ENCODE data around the gene STXBP2.

Gene STXBP2

DNA sequence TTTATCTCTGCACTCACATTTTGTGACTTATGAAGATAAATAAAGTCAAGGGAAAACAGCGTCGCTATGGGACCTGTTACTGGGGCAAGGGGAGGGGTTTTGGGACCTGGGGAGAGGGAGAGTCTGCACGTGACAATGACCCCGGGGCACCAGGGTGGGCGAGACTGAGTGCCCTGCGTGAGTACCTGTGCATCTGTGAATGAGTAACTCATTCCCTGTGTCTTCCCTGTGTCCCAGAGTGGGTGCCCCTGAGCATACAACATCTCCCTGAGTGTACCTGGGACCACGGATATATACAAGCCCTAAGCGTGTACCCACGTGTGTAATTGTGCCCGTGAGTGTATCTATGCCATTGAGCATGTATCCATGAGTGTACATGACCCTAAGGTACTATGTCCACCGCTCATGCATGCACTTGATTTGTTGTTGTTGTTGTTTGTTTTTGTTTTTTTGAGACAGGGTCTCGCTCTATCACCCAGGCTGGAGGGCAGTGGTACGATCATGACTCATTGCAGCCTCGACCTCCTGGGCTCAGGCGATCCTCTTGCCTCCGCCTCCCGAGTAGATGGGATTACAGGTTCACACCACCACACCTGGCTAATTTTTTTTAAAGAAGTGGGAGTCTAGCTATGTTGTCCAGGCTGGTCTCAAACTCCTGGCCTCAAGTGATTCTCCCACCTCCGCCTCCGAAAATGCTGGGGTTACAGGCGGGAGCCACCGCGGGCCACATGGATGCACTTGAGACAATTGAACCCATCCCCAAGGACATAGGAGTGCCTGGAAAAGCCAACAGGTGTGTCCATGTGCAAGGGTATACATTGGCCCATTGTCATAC is 43.1 kb downstream of the STXBP2 start:
- no peak for DNase-seq (ENCODE audit: low read depth)

DNA sequence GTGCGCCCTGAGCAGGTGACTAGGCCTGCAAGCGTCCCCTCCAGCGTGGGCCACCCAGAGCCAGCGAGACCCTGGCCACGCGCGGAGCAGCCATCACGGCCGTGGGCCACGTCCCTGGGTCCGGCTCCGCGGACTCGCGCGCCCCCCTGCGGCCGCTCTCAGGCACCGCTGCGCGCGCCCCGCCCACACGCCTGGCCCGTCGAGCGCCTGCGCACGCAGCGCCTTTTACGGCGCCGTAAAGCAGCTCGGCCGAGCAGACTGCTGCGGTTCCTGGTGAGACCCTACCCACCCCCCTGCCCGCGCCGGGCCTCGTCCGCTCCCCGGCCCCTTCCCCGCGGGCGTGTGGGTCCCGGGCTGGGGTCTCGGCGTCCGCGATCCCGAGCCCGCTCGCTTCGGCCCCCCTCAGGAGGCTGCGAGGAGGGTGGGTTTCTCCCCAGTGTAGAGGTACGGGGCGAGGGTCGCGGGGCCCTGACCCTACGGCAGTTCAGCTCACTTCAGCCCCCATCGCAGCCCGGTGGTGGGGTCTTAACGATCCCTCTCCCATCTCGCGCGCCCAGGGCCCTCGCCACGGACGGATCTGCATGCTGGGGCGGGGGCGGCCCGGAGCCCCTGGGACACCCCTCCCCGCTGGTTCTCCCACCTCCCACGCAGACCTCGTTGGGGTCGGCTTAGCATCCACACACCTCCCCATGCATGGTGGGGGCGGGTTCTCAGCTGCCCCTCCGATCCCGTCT is 43.9 kb downstream of the STXBP2 start, which contains the start of gene TRAPPC5:
Gene TRAPPC5 (plus strand): TSS at position 228 of the 734 bp plus-strand sequence. CDS start 1,421 bp downstream, outside the sequence.
- peak; percentile 80 for DNase-seq (ENCODE audit: low read depth)

DNA sequence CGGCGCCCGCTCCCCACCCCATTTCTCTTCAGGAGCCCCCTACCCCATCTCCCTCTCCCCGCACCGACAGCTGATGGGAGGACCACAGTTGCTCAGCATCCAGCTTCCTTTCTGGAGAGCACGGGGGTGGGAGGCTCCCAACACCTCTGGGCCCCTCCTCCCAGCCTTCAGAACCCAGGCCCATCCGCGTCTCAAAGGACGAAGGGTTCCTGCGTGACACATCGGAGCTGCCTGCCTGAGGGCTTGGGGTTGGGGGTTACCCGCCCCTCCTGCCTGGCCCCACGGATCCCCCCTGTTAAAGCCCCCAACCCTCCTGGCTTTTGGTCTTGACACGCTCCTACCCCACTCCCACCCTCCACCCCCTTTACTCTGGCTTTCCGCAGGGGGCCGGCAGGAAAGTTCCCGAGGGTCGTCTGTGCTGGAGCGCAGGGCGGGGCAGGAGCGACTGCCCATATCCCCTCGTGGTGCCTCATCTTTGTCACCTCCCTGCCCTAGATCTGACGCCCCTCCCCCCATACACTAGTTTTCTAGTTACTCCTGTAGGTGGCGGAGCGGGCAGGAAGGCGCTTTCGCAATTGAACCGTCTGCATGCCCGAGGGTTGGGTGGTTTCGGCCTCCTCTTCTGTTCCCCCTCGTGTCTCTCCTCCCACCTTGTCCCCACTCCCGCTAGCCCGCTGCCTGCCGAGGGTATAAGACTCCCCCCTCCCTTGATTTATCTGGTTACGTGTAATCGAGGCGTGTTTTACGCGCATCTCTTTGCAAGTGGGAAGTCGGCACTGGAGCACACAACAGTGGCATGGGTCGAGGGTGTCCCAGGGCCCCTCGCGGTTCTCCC is 44.6 kb downstream of the STXBP2 start:
- DNase-seq (ENCODE audit: low read depth) = peak; percentile 81

DNA sequence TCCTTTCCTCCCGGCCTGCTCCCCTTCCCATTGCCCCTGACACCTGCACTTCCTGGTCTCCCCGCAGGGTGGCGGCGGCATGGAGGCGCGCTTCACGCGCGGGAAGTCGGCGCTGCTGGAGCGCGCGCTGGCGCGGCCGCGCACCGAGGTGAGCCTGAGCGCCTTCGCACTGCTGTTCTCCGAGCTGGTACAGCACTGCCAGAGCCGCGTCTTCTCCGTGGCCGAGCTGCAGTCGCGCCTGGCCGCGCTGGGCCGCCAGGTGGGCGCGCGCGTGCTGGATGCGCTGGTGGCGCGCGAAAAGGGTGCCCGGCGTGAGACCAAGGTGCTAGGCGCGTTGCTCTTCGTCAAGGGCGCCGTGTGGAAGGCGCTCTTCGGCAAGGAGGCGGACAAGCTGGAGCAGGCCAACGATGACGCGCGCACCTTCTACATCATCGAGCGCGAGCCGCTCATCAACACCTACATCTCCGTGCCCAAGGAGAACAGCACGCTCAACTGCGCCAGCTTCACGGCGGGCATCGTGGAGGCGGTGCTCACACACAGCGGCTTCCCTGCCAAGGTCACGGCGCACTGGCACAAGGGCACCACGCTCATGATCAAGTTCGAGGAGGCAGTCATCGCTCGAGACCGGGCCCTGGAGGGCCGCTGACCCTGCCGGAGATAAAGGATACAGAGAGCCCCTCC is 45.4 kb downstream of the STXBP2 start:
- no peak for DNase-seq (ENCODE audit: low read depth)

DNA sequence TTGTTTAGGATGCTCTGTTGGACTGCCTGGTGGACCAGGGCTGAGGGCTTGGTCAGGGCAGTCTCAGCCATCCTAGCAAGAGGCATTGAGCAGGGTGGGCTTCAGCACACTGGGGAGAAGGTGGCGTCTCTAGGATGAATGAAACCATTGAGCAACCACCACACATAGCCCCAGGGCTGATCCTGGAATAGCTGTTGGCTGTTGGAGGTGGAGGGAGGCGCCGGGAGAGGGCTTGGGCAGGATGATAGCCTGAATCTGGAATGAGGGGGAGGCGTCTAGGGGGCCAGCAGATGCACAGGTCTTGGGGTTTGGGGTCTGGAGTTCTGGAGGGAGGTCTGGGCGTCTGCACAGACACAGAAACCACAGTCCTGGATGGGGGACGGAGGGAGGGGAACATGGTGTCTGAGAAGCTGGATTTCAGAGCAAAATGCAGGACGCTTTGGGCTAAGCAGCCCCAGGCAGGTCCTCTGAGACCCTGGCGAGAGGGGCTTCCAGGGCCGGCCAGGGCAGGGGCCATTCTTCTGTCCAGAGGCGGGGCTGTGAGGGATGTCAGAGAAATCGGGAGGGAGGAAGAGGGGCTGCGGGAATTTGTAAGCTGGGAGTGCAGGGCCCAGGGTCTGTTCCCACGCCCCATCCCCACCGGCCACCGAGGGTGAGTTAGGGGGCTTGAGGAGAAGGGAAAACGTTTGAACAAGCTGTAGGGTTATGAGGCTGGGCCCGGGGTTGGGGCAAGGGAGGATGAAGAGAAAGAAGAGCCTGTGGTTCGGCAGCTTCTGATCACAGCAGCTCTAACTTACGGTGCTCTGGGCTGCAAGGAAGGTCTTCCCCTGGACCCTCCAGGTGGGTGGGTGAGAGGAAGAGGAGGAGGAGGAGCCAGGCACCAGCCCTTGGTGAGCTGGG is 48.9 kb downstream of the STXBP2 start:
- DNase-seq (ENCODE audit: low read depth) = peak; percentile 14

DNA sequence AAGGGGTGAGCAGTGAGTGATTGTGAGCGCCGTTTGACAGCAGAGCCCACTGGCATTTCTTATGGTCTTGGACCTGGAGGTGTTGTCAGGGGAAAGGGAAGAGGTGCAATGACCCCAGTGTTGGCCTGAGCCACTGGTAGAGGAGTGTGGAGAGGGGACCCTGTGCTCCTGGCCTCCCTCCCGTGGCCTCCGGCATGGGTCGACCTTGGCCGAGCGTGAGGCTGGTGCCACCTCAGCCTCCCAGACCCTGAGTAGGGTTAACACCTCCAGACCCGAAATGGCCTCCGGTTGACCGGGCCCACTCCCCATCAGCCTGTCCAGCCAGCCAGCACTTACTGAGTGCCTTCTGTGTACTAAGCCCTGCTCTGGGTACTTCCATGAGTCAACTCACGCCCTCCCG is 50.3 kb downstream of the STXBP2 start:
- DNase-seq (ENCODE audit: low read depth) = no peak

DNA sequence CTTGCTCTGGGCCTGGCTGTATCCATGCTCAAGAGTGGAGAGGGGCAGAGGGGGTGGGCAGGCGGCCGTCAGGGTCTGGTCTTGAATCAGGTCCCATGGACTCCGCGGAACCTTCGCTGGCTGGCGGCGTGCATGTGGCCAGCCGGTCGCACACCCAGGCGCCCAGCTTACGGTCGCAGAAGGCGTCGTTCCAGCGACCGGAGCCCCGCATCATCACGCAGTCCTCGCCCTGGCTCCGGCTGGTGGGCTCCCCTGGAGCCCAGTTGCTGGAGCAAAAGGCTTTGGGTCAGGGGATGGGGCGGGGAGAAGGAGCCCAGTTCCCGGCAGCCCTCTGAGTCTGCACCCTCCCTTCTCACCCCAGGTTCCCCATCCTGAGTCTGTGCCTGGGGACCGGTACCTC is 52.3 kb downstream of the STXBP2 start:
- no peak for DNase-seq (ENCODE audit: low read depth)

DNA sequence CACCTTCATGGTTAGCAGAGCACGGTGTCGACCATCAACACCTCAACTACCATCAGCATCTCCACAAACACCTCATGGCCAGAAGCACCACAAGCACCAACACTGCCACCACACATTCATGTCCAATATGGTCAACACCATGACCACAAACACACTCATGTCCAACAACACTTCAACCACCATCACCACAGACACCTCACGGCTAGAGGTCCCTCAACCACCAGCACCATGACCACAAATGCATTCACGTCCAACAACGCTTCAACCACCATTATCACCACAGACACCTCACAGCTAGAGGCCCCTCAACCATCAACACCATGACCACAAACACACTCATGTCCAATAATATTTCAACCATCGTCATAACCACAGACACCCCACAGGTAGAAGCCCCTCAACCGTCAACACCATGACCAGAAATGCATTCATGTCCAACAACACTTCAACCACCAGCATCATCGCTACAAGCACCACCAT is 53.9 kb downstream of the STXBP2 start:
- DNase-seq (ENCODE audit: low read depth) = no peak

DNA sequence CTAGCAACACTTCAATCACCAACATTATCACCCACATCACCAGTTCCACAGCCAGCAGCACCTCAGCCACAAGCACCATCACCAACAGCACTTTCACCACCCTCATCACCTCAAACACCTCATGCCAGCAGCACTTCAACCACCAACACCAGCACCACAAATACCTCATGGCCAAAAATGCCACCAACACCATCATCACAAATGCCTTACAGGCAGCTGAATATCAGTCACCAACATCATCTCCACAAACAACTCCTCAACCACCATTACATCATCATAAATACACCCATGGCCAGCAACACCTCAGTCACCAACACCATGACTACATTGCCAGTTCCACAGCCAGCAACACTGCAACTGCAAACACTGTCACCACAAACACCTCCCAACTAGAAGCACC is 54.6 kb downstream of the STXBP2 start:
- DNase-seq (ENCODE audit: low read depth) = no peak

DNA sequence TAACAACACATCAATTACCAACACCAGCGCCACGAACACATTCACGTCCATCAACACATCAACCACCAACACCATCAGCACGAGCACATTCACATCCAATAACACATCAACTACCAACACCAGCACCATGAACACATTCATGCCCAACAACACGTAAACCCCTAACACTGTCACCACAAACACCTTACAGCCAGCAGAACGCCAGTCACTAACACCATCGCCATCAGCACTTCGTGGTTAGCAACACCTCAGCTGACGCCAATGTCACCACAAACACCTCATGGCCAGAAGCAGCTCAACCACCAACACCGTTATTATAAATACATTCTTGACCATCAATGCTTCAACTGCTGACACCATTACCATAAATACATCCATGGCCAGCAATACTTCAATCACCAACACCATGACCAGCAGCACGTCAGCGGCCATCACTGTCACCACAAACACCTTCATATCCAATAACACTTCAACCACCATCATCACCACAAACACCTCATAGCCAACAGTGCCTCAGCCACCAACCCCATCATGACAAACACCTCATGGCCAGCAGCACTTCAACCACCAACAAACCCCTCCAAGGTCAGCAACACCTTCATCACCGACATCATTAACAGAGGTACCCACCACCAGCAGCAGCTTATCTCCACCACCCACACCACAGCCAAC is 55.6 kb downstream of the STXBP2 start:
- DNase-seq (ENCODE audit: low read depth) = no peak

DNA sequence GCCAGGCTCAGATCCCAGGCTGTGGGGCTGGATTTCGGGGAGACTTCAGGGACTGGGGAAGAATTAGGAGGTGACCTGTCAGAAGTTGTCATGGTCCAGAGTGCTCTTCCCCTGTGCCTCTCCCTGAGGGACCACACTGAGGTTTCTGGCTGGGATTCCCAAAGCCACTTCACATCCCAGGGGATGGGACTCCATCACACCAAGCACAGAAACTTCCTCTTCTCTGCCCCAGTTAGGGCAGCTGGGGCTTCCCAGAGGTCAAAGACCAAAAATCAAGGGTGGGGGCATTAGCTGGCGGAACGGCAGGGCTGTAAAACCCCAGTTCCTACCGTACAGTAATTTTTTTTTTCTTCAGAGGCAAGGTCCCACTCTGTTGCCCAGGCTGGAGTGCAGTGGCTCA is 57.6 kb downstream of the STXBP2 start:
- no peak for DNase-seq (ENCODE audit: low read depth)
